Renal pelvis (tissue), 4 donors: ENCODE data around the gene C9orf57. TPM values are rescaled to one million over a fixed set of nuclear protein-coding genes. Genes with fewer than 3 reads are reported as not detected.
"Not testable (repeated sequence)": the region's sequence is repeated elsewhere in the genome, so short reads cannot be mapped to it uniquely, and the experiment has no call there.

Experiments used
- DNase-seq: peaks from one replicate; pipeline ENCODE4 v3.0.0-alpha.2; 2013
- polyA plus RNA-seq, 3 donors: library from polyadenylated mRNA; unstranded; fragments of 120-200 nt; gene quantifications; one replicate each; pipeline ENCODE4 v1.2.1, GENCODE V29; 2013; ENCODE audit not compliant: insufficient read length in 3 of 3

C9orf57 gene
- polyA plus RNA-seq, 3 donors, result not detected

- no peak for DNase-seq
Observed at GRCh38 chr9:72025906-72026305, 34.5 kb downstream of the C9orf57 start.

GRCh38 chr9:72023596-72023995 lies 36.8 kb downstream of the C9orf57 start:
- DNase-seq, result no peak

GRCh38 chr9:72022841-72023240 lies 37.6 kb downstream of the C9orf57 start:
- DNase-seq, result no peak

- DNase-seq, result no peak
Observed at GRCh38 chr9:72013292-72013760, 47.1 kb downstream of the C9orf57 start.

- DNase-seq, result no peak
Observed at GRCh38 chr9:72012646-72013045, 47.8 kb downstream of the C9orf57 start.

- DNase-seq, result not testable (repeated sequence)
Observed at GRCh38 chr9:72007726-72008125, 52.7 kb downstream of the C9orf57 start.

- no peak for DNase-seq
Observed at GRCh38 chr9:72006501-72006900, 53.9 kb downstream of the C9orf57 start.

GRCh38 chr9:72005451-72005850 lies 55.0 kb downstream of the C9orf57 start:
- DNase-seq, result no peak

Other genes starting within 250 kb of the C9orf57 start
- gene ABHD17B, start 149.4 kb downstream of the C9orf57 start, polyA plus RNA-seq, result 10 to 100 TPM; 25.2 to 29.9 (median 25.9) TPM
- 10 to 100 TPM; 13.5 to 17.6 (median 16.2) TPM for gene C9orf85, start 149.0 kb downstream of the C9orf57 start, polyA plus RNA-seq
- gene GDA, start 88.8 kb upstream of the C9orf57 start, polyA plus RNA-seq, result under 1 TPM; 0.28 to 0.55 (median 0.34) TPM